GM18858 (cell line): Measurements from ENCODE around the gene PTGR2.
"Not testable (repeated sequence)": the region's sequence is repeated elsewhere in the genome, so short reads cannot be mapped to it uniquely, and the experiment has no call there.

Experiments
- ATAC-seq: cut with Tn5 transposase; IDR thresholded peaks from one replicate; pipeline ENCODE4 v1.9.1; 2021; ENCODE audit not compliant: unreplicated experiment

PTGR2 gene

DNA sequence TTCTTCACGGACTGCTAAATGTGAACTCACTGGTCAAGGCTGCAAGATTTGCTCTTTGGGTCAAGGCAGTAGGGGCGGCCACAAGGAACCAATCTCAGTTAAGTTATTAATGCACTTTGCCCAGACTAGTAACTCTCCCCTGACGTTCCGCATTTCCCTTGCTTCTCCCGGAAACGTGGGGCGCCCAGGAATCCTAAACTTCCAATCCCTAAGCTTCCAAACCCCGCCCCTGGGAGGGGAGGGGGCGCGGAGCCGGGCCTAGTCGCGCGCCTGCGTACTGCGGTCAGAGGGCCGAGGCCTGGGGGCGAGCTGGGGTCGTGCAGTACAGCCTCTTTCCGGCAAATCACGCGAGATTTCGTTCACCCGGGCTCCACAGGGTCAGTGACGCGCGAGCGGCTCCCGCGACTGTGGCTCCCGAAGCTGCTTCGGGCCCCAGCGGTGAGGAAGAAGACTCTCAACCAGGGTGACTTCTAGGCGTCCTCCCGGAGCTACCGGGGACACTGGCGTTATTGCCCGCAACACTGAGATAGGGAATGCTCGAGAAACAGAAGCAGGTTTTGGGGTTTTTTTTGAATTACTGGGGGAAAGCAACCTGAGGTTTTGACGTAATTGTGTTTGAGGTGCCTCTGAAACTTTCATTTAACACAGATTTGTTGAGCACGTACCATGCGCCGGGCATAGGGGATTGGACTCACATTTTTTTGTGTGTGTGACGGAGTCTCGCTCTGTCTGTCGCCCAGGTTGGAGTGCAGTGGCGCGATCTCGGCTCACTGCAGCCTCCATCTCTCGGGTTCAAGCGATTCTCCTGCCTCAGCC is at the start of gene PTGR2:
Gene PTGR2, plus strand, starts transcription at position 265 of the 816 bp plus-strand sequence. CDS start 7,032 bp downstream, outside the sequence.
- ATAC-seq = peak; percentile 65

DNA sequence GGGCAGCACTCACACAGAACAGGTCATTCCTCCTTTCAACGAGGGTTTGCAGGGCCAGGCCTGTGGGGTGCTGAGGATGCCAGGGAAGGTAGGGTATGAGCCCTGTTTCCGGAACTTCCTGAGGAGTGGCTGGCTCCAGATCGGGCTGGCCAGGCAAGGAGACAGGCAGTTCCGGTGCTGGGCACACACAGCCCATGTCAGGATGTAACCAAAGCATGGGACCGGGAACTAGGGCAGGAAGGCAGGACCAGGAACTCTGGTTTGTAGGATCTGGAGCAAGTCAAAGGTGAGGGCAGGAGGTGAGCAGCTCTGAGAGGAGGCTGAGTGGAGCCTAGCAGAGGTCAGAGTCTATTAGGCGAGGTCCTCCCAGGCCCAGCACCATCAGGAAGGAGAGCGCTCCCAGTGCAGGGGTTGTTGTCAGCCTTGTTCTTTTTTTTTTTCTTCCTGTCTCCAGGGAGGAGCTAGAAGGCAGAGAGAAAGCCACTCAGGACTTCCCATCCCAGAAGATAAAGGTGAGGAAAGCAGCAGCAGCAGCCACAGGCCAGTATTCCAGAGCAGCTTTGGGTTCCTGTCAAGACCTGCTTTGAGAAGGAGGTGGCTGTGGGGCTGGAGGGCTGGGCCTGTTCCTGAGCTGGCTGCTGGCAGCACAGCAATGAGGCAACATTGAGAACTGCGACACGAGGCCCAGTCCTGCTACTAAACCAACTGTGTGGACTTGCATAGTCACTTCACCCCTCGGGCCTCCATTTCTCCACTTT is 49.0 kb upstream of the PTGR2 start:
- no peak for ATAC-seq

DNA sequence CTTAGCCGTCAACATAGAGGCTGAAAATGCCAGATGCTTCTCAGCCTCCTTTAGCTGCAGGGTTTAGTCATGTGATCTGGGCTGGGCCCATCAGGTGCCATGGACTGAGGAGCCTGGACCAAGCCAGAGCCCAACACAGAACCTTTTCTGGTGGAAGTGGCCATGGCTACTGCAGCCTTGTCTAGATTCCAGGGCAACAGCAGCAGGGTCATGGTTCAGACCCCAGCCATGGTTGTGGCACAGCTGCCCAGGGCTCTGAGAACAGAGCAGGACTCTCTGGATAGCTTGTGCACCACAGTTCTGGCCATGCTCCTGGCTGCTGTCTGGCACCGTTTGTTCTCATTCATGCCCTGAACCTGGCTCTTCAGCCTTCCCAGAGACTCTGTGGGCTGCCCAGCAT is 47.0 kb upstream of the PTGR2 start:
- no peak for ATAC-seq

DNA sequence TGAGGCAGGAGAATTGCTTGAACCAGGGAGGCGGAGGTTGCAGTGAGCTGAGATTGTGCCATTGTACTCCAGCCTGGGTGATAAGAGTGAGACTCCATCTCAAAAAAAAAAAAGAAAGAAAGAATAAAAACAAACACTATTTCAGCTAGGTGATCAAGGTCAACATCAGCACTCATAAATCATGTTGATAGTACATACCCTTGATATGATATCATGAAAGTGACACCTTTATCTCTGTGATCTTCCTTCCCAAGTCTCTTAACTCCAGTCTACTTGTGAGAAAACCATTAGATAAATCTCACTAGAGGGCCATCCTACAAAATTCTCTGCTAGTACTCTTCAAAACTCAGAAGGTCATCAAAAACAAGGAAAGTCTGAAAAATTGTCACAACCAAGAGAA is 44.2 kb upstream of the PTGR2 start:
- no peak for ATAC-seq

DNA sequence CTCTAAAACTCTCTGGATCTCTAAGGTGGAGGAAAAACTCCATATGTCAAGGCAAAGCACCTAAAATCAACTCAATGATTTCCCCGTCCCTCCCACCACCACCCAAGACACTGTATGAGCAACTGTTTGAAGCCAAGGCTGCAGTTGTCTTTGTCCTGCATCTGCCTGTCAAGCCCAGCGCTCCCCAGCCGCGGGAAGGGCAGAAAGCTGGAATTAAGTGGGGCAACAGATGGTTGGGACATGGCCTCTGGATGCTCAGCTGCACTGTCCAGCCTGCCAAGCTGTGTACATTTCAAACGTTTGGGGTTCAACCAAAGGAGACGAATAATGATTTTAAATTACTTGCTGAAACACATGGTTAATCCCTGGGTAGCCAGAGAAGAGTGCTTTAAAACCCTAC is 42.2 kb upstream of the PTGR2 start:
- no peak for ATAC-seq

DNA sequence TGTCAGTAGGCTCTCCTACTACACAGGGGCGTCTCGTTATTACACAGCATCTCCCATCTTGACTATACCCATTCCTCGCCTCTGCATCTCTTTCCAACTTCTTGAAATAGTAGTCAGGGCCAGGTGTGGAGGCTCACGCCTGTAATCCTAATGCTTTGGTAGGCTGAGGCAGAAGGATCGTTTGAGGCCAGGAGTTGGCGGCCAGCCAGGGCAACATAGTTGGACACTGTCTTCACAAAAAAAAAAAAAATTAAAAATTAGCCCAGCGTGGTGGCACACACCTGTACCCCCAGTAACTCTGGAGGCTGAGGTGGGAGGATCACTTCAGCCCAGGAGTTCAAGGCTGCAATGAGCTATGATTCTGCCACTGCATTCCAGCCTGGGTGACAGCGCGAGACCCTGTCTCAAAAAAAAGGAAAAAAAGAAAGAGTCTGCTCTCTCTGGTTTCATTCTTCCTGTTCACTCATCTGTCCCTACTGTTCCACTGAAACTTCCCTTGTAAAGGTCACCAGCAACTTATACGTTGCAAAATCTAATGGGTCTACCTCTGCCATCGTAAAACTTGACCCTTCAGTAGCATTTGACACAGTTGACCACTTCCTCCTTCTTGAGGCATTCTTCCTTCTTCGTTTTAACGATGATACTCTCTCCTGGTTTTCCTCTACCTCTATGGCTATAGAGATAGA is 41.0 kb upstream of the PTGR2 start:
- ATAC-seq = no peak

DNA sequence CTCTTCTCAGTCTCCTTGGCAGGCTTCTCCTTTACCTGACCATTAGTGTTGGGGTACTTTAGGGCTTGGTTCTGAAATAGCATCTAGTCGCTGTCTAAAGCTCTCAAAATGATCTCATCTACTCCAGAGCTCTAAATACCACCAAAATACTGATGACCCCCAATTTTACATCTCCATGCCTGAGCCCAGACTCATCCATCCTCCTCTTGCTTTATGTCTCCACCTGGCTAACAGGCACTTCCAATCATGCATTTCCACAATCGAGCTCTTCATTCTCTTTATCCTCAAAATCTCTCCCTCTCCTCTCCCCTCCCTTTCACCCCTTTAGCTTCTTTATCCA is 40.5 kb upstream of the PTGR2 start:
- no peak for ATAC-seq

DNA sequence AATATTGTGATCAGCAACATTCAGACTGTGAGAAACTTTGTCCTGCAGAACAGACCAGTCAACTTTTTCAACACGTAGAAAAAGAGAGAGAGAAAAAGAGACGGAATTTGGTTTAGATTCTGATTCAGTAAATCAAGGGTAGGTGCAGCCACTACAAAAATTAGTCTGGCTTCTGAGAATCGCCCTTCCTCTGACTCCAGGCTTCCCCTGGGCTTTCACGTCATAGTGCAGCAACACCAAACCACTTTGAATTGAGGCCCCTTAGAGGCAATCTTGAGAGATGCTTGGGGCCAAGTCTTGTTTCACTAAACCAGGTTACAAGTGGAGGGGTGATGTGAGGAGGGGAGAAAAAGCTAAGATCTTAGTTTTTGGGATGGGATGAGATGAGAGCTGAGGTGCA is 37.5 kb upstream of the PTGR2 start:
- ATAC-seq = no peak

DNA sequence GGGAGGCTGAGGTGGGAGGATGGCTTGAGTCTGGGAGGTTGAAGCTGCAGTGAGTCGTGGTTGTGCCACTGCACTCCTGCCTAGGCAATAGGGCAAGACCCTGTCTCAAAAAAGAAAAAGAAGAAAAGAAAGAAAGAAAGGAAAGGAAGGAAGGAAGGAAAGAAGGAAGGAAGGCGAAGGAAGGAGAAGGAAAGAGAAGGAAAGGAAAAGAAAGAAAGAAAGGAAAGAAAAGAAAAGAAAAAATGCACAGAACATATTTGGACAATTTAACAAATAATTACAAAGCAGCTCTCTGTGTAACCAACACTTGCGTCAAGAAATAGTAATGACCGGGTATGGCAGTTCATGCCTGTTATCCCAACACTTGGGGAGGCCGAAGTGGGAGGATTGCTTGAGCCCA is 35.8 kb upstream of the PTGR2 start:
- ATAC-seq = no peak

DNA sequence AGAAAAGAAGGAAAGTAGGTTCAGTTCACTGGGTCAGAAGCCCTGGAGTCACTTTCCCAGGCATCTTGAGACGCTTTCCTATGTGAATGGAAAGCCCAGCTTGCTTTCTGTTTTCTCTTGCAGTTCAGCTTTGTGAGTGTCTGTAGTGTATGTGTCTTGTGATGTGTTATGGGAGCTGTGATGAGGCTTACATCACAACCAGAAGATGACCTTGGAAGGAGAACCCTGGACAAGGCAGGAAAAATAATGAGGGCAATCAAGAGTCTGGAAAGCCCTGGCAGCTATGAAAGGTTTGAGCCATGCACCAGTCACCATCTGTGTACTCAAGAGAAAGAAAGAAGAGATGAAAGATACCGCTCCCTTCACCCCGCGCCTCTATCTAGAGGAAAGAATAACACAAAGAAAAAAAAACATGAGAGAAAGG is 35.2 kb upstream of the PTGR2 start:
- ATAC-seq = no peak

DNA sequence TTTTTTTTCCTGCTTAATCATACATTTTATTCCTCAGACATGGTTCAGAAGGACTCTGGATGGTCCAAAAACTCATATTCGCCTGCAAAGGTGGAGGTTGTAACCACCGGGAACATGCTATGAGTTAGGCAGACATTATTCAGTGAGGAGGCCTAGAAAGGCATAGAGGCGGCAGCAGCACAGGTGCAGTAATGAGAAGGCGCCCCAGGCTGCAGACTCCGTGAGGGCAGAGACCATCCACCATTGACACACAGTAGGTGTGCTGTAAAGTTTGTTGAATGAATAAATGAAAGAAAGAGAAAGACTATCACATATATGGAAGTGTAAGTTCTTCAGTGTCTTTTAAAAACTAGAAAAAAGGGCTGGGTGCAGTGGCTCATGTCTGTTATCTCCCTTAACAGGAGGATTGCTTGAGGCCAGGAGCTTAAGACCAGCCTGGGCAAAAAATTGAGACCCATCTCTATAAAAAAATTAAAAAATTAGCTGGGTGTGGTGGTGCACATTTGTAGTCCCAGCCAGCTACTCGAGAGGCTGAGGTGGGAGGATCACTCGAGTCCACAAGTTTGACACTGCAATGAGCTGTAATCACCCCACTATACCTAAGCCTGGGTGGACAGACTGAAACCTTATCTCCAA is 34.5 kb upstream of the PTGR2 start:
- no peak for ATAC-seq

DNA sequence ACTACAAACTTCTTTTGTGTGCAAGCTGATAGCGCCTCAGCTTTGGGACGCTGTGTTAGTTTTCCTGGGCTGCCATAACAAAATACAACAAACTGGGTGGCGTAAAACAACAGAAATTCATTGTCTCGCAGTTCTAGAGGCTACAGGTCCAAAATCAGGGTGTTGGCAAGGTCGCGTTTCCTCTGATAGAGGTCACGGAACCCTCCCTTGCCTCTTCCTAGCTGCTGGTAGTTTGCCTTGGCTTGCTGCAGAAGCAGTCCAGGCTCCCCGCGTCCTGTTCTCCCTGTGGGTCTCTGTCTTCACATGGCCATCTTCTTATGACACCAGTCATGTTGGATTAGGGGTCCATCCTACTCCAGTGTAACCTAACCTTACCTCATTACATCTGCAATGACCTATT is 32.8 kb upstream of the PTGR2 start:
- no peak for ATAC-seq

DNA sequence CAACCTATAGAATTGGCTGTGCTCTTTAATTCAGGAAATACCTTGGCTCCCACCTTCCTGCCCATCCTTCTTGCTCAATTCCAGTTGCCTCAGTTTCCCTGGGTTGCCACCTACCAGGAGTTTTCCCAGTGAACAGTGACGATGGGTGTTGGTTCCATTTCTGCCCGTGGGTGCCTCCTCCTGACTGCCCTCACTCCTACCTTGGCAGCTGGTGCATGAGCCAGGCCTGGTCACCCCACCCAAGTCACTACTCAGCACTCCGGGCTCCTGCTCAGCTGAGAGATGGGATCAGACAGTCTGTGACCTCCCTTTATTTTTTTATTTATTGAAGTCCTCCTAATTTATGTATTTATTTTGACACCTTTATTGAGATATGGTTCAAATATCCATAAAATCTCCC is 31.0 kb upstream of the PTGR2 start:
- no peak for ATAC-seq

DNA sequence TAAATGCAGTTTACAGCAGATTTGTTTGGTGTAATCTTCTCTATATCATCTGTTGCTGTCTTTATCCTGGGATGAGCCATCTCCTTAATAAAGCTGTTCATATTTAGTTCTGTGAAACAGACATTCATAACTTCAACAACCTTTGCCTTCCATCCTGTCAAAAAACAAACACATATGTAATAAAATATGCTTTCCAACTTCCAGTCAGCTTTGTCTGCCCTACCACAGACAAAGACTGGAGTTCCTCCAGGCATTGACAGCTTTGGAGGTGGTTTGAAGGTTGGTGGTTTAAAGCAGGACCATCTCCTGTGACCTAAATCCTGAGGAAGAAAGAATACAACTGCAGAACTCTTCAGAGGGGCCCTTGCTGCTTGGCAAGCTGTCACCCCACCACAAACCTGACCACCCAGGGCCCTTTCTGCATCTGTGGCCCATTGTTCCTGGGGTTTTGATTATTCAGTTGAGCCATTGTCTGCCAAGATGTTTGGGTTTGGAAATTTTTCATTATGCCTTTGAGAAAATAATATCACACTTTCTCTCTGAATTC is 28.2 kb upstream of the PTGR2 start:
- no peak for ATAC-seq

DNA sequence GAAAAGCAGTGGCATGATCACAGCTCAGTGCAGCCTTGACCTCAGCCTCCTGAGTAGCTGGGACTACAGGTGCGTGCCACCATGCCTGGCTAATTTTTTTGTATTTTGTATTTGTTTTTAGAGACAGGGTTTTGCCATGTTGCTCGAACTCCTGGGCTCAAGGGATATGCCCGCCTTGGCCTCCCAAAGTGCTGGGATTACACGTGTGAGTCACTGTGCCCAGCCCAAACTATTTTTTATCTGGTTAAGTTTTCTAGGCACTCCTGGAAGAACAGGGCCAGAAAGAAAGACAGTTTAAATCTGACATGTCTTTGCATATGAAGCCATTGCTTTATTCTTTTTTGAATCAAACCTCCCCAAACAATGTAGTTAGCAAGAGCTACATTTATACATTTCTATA is 27.5 kb upstream of the PTGR2 start:
- ATAC-seq = no peak

DNA sequence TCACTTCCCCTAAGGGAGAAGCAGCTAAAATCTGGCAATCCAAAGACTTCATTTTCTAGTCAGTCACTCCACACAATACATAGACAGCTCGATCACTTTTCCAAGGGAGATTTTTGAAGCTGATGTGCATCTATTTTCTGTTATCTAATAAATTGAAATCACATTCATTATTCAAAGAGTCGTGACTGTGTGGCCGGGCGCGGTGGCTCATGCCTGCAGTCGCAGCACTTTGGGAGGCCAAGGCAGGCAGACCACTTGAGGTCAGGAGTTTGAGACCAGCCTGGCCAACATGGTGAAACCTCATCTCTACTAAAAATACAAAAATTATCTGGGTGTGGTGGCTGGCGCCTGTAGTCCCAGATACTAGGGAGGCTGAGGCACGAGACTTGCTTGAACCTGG is 27.1 kb upstream of the PTGR2 start:
- ATAC-seq = no peak

DNA sequence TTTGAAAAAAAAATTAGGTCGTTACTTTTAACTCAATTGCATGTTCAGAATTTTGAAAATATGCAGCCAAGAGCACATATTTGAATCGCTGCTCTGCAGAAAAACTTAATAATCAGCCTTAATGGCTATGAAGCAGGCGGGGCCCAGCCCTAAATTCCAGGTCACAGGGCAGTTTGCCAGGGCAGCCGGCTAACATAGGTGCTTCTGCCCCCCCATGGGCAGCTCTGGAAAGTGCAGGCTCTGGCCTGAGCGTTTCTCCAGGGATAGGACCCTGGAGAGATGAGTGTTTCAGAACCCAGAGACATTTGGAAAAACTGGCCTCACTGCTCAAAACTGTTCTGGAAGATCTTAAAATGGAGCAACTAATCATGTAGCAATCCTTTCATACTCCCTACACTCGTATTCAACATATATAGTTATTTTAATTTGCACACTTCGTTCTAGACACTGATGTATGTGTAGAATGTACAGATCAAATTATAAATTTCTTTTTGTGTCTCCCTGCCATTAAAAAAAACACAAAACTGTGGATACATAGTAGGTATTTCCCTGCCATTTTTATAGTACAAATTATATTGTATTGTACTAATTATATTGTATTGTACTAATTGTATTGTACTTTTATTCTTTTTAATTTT is 26.0 kb upstream of the PTGR2 start:
- ATAC-seq = no peak

DNA sequence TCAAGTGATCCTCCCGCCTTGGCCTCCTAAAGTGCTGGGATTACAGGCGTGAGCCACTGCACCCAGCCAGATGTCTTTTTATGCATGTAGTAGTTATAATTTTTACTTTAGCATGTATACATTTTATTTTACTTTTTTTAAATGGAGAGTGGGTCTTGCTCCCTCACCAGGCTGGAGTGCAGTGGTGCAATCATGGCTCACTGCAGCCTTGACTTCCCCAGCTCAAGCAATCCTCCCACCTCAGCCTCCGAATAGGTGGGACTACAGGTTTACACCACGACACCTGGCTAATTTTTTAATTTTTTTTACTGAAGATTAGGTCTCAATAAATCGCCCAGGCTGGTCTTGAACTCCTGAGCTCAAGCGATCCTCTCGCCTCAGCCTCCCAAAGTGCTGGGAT is 24.4 kb upstream of the PTGR2 start:
- not testable (repeated sequence) for ATAC-seq

DNA sequence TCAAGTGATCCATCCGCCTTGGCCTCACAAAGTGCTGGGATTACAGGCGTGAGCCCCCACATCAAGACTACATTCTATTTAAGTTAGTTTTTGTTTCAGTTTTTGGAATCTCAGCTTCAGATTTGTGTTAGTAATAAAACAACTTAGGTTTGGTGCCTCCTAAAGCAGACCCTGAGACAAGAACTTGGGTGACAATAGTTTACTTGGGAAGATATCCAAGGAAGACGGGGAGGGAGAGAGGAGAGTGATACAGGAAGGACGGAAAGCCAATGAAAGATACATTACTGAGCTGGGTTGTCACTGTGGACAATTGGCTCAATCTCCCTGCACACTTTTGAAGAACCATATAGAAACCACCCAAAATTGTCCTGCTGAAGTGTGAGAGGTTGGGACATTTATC is 22.6 kb upstream of the PTGR2 start:
- ATAC-seq = no peak

DNA sequence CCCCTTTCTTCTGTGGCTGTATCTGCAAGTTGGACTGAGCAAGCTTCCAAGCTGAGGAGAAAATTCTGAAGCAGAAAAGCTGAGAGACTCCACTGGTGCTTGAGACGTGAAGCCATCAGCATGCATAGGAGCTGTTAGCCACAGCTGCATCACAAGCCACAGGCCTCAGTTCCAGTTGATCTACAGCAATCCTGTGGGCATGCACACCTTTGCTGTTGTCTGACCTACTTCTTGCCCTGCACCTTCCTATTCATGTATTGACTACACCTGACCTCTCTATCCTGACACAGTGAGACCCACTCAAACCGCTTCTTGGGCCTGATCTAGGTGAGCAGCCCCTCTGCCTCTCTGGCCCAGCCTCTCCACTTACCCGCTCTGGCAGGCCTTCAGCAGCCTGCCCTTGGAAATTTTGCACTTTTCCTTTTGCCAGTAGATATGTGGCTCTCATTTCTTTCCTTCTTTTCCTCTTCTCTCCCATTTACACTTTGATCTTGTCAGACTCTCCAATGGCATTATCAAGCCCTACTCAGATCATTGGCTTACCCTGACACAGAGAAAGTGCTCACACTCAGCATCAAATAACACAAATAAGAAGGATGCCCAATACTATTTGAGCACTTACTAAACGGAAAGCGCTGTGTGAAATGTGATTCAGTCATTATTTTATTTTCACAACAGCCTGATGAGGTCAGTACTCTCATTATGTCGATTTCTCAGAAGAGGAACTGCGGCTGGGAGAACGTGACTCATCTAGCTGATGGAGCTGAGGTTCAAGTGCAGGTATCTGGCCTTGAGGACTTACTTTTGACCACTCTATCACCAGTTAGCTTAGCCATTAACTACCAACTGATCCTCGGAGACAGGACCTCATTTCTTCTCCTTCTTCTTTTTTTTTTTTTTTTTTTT is 21.9 kb upstream of the PTGR2 start:
- no peak for ATAC-seq
